Stimulated activated CD4-positive, alpha-beta T cell treated with anti-CD3 and anti-CD28 coated beads, Interleukin-12 subunit alpha, Interleukin-12 subunit beta, amount 100 ng/mL, for 24 hours (primary cell): ENCODE results near the gene BTAF1.

Source experiments
- DNase-seq, 2 experiments: peaks; one replicate each; pipeline ENCODE4 v3.0.0-alpha.2; 2020; ENCODE audit warnings: low read depth in 2 of 2

The BTAF1 gene

GRCh38 chr10:91908337-91909116 lies 15.0 kb upstream of the BTAF1 start:
- DNase-seq = peak; percentile 46 to 66

- DNase-seq = peak in 1 of 2 experiments; percentile 28
Observed at GRCh38 chr10:91909117-91909677, 14.4 kb upstream of the BTAF1 start, which contains the start of gene FGFBP3. TSS of gene FGFBP3 (minus strand) at chr10:91909486. CDS start at chr10:91908969, 517 bp downstream.

GRCh38 chr10:91910467-91910866 lies 13.1 kb upstream of the BTAF1 start:
- no peak for DNase-seq

GRCh38 chr10:91919651-91920050 lies 3.9 kb upstream of the BTAF1 start:
- no peak for DNase-seq

- no peak for DNase-seq
Observed at GRCh38 chr10:91924212-91925021, 847 bp downstream of the BTAF1 start.

GRCh38 chr10:91925022-91925320 lies 1.4 kb downstream of the BTAF1 start:
- DNase-seq = no peak

- DNase-seq = no peak
Observed at GRCh38 chr10:91930939-91931338, 7.4 kb downstream of the BTAF1 start.

- DNase-seq = no peak
Observed at GRCh38 chr10:91931526-91932190, 8.1 kb downstream of the BTAF1 start.

- DNase-seq = no peak
Observed at GRCh38 chr10:91932737-91933136, 9.2 kb downstream of the BTAF1 start.

- DNase-seq = no peak
Observed at GRCh38 chr10:91935886-91936285, 12.3 kb downstream of the BTAF1 start.

- no peak for DNase-seq
Observed at GRCh38 chr10:91939653-91940052, 16.1 kb downstream of the BTAF1 start.

- DNase-seq = no peak
Observed at GRCh38 chr10:91941426-91941825, 17.9 kb downstream of the BTAF1 start.

GRCh38 chr10:91944880-91945630 lies 21.5 kb downstream of the BTAF1 start:
- peak in 1 of 2 experiments; percentile 7 for DNase-seq

- DNase-seq = no peak
Observed at GRCh38 chr10:91953600-91954160, 30.1 kb downstream of the BTAF1 start.

- DNase-seq = no peak
Observed at GRCh38 chr10:91955114-91955513, 31.5 kb downstream of the BTAF1 start.

- DNase-seq = no peak
Observed at GRCh38 chr10:91957091-91957490, 33.5 kb downstream of the BTAF1 start.

GRCh38 chr10:91969297-91969696 lies 45.7 kb downstream of the BTAF1 start:
- DNase-seq = no peak

GRCh38 chr10:91974960-91975359 lies 51.4 kb downstream of the BTAF1 start:
- no peak for DNase-seq

GRCh38 chr10:91975438-91975837 lies 51.9 kb downstream of the BTAF1 start:
- no peak for DNase-seq

- no peak for DNase-seq
Observed at GRCh38 chr10:91976317-91977051, 52.9 kb downstream of the BTAF1 start.
